ENCODE results near the gene CTNND2.

CTNND2 gene

DNA sequence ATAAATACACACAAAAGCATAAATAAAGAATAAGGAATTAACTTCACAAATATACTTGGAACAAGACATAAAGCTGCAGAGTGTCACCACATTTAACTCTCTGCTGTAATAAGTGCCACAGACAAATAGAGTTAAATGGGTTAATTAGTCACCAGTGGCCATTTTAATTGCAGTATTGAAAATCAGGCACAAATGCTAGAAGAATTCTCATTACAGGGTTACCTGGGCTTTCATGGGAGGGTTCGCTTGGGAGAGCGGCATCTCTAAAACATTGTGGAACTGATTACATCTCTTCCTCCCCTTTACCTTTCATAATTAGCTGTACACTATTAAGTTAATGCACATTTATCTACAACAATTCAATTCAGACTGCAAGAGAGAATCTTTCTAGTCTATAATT is 637.9 kb downstream of the CTNND2 start:
- in situ Hi-C loops (cut with HindIII; ENCODE audit: low sequenced_read_pairs), result no loop called here
- TF ChIP-seq, protein P1, sequence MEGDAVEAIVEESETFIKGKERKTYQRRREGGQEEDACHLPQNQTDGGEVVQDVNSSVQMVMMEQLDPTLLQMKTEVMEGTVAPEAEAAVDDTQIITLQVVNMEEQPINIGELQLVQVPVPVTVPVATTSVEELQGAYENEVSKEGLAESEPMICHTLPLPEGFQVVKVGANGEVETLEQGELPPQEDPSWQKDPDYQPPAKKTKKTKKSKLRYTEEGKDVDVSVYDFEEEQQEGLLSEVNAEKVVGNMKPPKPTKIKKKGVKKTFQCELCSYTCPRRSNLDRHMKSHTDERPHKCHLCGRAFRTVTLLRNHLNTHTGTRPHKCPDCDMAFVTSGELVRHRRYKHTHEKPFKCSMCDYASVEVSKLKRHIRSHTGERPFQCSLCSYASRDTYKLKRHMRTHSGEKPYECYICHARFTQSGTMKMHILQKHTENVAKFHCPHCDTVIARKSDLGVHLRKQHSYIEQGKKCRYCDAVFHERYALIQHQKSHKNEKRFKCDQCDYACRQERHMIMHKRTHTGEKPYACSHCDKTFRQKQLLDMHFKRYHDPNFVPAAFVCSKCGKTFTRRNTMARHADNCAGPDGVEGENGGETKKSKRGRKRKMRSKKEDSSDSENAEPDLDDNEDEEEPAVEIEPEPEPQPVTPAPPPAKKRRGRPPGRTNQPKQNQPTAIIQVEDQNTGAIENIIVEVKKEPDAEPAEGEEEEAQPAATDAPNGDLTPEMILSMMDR (IDR thresholded peaks at IDR 0.05; ENCODE audit: low read depth, low read length), result no peak
- H3K4me3 ChIP-seq (ENCODE audit: low read depth, low read length), result no peak overlapping the region
- no peak for DNase-seq (ENCODE audit: low read depth, low spot score)

DNA sequence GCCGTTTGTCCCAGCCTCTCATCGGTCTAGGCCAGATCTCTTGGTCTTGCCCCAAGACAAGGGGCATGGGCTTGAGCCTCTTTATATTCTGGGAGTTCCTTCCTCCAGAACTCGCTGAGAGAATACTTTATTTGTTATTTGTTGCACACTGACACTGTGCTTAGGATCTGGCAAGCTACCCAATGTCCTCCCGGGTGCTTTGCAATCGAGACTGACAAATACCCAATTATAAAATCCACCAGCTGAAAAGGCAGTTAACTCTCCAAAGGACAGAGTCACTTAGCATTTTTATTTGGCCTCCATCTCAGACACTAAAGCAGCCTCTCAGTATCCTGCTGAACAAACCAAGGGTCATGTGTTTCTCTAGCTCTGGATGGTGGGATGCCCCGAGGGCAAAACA is 643.0 kb downstream of the CTNND2 start:
- DNase-seq (ENCODE audit: low read depth, low spot score), result no peak
- in situ Hi-C loops (cut with HindIII; ENCODE audit: low sequenced_read_pairs), result no loop called here
- TF ChIP-seq, protein P1 (IDR thresholded peaks at IDR 0.05; ENCODE audit: low read depth, low read length), result no peak
- no peak overlapping the region for H3K4me3 ChIP-seq (ENCODE audit: low read depth, low read length)

DNA sequence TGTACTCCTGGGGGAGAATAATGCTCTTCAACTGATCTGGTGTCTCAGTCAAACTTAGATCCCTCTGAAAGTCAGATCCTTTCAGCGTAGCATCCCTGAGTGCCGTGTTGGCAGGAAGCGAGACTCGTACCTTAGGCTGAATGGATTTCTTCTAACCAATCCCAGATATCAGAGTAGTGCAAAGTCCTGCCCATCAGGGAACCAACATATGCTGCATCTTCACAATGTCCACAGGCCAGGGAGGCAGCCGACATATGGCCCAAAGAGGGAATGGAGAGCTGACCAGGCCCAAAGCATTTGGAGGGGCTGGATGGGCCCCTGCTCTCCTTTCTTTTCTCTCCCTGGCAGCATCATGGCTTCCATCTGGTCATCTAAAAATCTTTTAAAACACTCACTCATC is 646.2 kb downstream of the CTNND2 start:
- in situ Hi-C loops (cut with HindIII; ENCODE audit: low sequenced_read_pairs), result no loop called here
- TF ChIP-seq, protein P1 (IDR thresholded peaks at IDR 0.05; ENCODE audit: low read depth, low read length), result no peak
- DNase-seq (ENCODE audit: low read depth, low spot score), result no peak
- no peak overlapping the region for H3K4me3 ChIP-seq (ENCODE audit: low read depth, low read length)

DNA sequence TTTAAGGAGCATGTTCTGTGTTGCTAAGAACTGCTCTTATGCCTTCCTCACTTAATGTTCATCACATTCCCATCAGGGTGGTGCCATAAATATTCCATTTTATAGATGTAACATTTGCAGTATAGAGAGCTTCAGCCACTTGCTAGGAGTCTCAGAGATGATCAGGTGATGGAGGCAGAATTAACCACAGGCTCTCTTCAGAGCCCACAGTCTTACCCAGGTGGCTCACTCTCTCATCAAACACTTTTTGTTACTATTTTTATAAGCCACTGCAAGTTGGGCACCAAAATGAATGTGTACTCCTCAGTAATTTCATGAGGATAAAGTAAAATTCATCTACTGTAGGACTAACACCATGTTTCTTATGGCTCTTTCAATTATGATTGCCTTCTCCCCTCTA is 651.7 kb downstream of the CTNND2 start:
- H3K4me3 ChIP-seq (ENCODE audit: low read depth, low read length), result no peak overlapping the region
- TF ChIP-seq, protein P1 (IDR thresholded peaks at IDR 0.05; ENCODE audit: low read depth, low read length), result no peak
- DNase-seq (ENCODE audit: low read depth, low spot score), result no peak
- in situ Hi-C loops (cut with HindIII; ENCODE audit: low sequenced_read_pairs), result no loop called here

DNA sequence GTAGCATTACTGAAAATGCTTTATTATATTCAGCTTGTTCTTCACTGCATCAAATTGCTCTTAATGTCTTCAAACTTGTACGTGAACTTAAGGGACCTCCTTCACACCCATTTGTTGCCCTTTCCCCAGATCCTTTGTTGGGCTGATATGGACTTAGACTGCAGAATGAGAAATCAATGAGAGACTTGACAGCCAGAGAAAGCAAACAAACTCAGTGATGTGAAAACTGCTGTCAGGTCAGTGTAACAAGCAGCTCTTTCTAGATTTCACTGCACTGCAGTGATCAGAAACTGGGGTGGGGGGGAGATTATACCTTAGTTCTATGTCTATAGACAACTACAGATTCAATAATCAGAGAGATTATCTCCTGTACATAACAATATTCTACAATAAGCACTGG is 652.2 kb downstream of the CTNND2 start:
- no peak overlapping the region for H3K4me3 ChIP-seq (ENCODE audit: low read depth, low read length)
- in situ Hi-C loops (cut with HindIII; ENCODE audit: low sequenced_read_pairs), result no loop called here
- no peak for DNase-seq (ENCODE audit: low read depth, low spot score)
- TF ChIP-seq, protein P1 (IDR thresholded peaks at IDR 0.05; ENCODE audit: low read depth, low read length), result no peak

DNA sequence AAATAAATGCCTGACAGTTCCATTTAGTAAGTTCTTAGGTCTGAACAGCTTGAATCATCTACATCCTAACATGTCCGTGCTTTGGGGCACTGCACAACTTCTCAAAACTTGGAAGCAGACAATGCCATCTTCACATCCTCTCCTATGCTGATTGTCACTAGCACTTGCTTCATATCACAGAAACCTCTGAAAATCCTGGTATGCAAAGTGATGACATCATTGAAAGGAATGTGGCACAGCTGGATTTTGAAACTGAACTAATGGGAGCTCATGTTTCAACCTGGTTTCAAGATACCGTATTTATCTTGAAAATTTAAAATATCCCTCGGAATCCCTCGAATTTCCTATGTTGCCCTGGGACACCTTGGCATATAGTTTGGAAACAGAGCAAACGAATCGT is 653.0 kb downstream of the CTNND2 start:
- TF ChIP-seq, protein P1 (IDR thresholded peaks at IDR 0.05; ENCODE audit: low read depth, low read length), result no peak
- no peak overlapping the region for H3K4me3 ChIP-seq (ENCODE audit: low read depth, low read length)
- peak; percentile 41 for DNase-seq (ENCODE audit: low read depth, low spot score)
- in situ Hi-C loops (cut with HindIII; ENCODE audit: low sequenced_read_pairs), result no loop called here

DNA sequence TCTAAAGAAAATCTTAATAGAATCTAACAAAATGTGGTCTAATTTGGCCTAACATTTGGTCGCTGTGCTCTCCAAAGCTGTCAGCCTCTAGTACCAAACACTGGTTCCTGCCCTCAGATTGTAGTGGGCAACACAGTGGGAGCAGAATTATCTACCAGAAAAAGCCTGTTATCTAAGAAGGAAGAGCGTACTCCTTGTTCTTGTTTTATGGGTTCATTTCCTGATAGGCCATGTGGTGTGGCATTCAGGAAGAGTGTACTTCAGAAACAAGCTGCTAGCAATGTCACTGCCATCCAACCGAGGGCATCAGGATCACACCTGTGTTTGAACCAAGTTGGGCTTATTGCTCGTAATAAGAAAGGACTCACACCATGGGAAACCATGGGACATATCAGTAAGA is 655.3 kb downstream of the CTNND2 start:
- in situ Hi-C loops (cut with HindIII; ENCODE audit: low sequenced_read_pairs), result no loop called here

More for the DNA sequence above, 655.3 kb downstream of the CTNND2 start:
- no peak for DNase-seq (ENCODE audit: low read depth, low spot score)
- H3K4me3 ChIP-seq (ENCODE audit: low read depth, low read length), result no peak overlapping the region
- TF ChIP-seq, protein P1 (IDR thresholded peaks at IDR 0.05; ENCODE audit: low read depth, low read length), result no peak
